Measurements from ENCODE around the gene OR5K3.
"Not testable (repeated sequence)": the region's sequence is repeated elsewhere in the genome, so short reads cannot be mapped to it uniquely, and the experiment has no call there.

OR5K3 gene

DNA sequence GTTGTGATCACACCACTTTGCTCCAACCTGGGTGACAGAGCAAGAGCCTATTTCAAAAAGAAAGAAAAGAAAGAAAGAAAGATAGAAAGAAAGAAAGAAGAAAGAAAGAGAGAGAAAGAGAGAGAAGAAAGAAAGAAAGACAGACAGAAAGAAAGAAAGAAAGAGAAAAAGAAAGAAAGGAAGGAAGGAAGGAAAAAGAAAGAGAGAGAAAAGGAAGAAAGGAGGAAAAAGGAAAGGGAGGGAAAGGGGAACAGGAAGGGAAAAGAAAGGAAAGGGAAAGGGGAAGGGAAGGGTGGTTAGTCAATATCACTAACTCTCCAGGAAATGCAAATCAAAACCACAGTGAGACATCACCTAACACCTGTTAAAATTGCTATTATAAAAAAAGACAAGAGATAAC, 18.6 kb upstream of the OR5K3 start:
- TF ChIP-seq POLR2AphosphoS5 (IDR thresholded peaks at IDR 0.05; ENCODE audit: low read depth, low read length) = no peak
- no peak for TF ChIP-seq TAF1 (IDR thresholded peaks at IDR 0.05; ENCODE audit: borderline replicate concordance, low read depth, low read length)
- no peak for TF ChIP-seq POLR2A (IDR thresholded peaks at IDR 0.05; ENCODE audit: low read depth, low read length)
- no peak for FAIRE-seq
- DNase-seq (ENCODE audit: insufficient read length) = no peak

DNA sequence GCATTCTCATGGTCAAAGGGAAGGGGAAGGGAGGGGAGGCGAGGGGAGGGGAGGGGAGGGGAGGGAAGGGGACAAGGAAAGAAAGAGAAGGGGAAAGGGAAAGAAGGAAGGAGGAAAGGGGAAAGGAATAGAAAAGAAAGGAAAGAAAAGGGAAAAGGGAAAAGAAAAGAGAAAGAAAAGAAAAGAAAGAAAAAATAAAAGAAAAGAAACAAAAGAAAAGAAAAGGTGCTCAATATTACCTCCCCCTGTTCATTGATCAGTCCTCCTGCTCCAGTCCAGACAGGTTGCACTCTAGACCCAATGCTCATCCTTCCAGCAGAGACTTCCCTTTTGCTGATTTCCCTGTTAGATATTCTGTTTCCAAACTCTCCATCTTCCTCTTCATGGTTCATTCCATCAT, 18.0 kb upstream of the OR5K3 start:
- no peak for FAIRE-seq
- DNase-seq (ENCODE audit: insufficient read length) = no peak
- TF ChIP-seq TAF1 (IDR thresholded peaks at IDR 0.05; ENCODE audit: borderline replicate concordance, low read depth, low read length) (no peak), POLR2A (IDR thresholded peaks at IDR 0.05; ENCODE audit: low read depth, low read length) (no peak), POLR2AphosphoS5 (IDR thresholded peaks at IDR 0.05; ENCODE audit: low read depth, low read length) (no peak)

DNA sequence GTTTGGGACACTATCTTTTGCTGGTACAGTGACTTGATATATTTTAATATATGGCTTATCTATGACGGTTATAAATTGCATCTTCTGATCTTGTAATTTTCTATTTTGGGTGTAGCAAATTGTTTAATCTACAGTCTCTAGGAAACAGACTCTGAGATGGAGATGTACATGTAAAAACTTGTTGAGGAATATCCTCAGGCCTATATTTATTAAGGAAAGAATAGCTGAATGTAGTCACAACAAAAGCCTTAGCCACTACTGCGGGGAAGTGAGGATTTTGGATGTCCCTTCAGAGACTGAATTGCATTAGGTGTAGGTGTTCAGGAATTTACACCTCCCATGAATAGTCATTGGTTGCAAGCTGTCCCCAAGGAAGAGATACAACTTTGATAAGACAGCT, 13.8 kb upstream of the OR5K3 start:
- DNase-seq (ENCODE audit: insufficient read length) (no peak), FAIRE-seq (no peak)

DNA sequence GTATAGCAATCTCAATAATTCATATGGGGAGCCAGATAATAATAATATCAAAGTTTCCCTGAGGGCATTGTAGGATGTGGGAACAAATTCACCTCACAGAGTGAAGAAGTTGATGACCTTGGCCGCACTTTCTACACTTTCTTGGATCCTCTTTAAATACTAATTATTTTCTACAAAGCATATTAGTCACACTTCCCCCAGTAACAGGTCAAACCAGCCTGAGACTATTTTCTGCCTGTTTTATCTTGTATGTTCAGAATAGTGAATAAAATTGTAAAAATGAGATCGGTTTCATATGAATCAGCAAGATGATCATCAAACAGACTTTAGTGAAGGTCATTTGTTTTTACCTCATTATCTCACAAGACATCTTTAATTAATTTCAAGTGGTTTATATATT, 2.3 kb upstream of the OR5K3 start:
- no peak for FAIRE-seq
- TF ChIP-seq POLR2AphosphoS5 (IDR thresholded peaks at IDR 0.05; ENCODE audit: low read depth, low read length) = no peak
- TF ChIP-seq POLR2A (IDR thresholded peaks at IDR 0.05; ENCODE audit: low read depth, low read length) = no peak
- no peak for TF ChIP-seq TAF1 (IDR thresholded peaks at IDR 0.05; ENCODE audit: borderline replicate concordance, low read depth, low read length)
- no peak for DNase-seq (ENCODE audit: insufficient read length)

More for the DNA sequence above, 13.8 kb upstream of the OR5K3 start:
- TF ChIP-seq TAF1 (IDR thresholded peaks at IDR 0.05; ENCODE audit: borderline replicate concordance, low read depth, low read length) (no peak), POLR2AphosphoS5 (IDR thresholded peaks at IDR 0.05; ENCODE audit: low read depth, low read length) (no peak), POLR2A (IDR thresholded peaks at IDR 0.05; ENCODE audit: low read depth, low read length) (no peak)

DNA sequence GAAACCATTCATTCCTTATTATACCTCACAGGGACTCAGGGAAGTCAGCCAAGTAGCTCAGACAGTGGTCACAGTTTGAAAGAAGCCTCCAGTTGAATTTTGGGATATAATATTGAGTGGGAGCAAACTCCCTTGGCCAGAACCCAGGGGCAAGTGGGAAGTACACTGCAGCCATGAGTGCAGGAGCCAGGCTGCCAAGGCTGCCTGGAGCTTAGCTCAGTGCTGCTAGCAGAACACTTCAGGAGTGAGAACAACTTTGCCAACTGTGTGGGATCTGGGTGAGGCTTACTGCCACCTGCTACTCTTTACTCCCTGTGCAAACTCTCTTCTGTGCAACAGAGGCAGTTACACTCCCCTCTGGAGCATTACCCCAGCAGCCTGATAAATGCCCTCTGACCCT, 4.6 kb downstream of the OR5K3 start:
- DNase-seq (ENCODE audit: insufficient read length) (no peak), FAIRE-seq (no peak)
- TF ChIP-seq TAF1 (IDR thresholded peaks at IDR 0.05; ENCODE audit: borderline replicate concordance, low read depth, low read length) (no peak), POLR2A (IDR thresholded peaks at IDR 0.05; ENCODE audit: low read depth, low read length) (no peak), POLR2AphosphoS5 (IDR thresholded peaks at IDR 0.05; ENCODE audit: low read depth, low read length) (no peak)

DNA sequence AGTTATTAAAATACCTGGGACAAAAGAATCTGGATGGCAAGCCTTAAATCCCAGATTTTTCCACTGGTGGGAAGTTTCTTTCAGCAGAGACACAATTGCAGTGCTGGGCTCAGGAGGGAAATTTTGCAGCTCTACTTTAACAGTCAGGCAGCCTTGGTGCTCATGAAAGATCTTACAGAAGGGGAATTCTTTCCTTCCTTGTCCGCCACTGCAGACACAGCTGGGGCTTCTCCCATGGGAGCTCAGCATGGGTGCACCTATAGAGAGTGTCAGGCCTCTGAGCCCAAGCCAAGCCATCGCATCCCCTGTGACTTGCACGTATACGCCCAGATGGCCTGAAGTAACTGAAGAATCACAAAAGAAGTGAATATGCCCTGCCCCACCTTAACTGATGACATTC, 6.0 kb downstream of the OR5K3 start:
- FAIRE-seq; DNase-seq (ENCODE audit: insufficient read length): not testable (repeated sequence)

DNA sequence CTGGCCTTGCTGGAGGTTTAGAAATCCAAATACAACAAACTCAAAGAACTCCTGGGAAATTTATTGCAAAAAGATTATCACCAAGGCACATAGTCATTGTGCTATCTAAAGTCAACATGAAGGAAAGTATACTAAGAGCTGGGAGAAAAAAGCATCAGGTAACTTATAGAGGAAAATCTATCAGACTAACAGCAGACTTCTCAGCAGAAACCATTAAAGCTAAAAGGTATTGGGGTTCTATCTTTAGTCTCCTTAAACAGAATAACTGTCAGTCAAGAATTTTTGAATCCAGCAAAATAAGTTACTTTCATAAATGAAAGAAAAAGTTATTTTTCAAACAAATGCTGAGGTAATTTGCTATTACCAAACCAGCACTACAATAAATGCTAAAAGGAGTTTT, 8.0 kb downstream of the OR5K3 start:
- DNase-seq (ENCODE audit: insufficient read length) = no peak
- TF ChIP-seq POLR2A (IDR thresholded peaks at IDR 0.05; ENCODE audit: low read depth, low read length) (no peak), TAF1 (IDR thresholded peaks at IDR 0.05; ENCODE audit: borderline replicate concordance, low read depth, low read length) (no peak), POLR2AphosphoS5 (IDR thresholded peaks at IDR 0.05; ENCODE audit: low read depth, low read length) (no peak)
- FAIRE-seq = no peak

DNA sequence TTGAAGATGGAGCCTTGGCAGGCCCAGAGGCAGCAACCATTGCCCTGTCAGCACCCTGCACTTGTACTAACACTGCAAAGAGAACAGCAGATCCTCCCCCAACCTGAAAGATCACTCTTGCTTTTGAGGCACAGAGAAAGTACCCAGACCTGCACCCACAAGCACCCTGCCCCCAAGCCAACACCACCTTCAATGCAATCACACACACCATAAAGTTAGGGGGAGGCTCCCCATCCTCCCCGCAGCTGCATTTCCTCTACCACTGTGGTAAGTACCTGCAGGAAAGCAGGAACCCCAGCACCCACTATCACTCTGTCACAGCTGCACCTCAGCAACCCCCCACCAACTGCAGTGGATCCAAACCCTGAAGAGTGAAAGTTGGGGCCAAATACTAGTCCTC, 12.0 kb downstream of the OR5K3 start:
- FAIRE-seq (no peak), DNase-seq (ENCODE audit: insufficient read length) (no peak)
- TF ChIP-seq POLR2AphosphoS5 (IDR thresholded peaks at IDR 0.05; ENCODE audit: low read depth, low read length) = no peak
- no peak for TF ChIP-seq POLR2A (IDR thresholded peaks at IDR 0.05; ENCODE audit: low read depth, low read length)
- no peak for TF ChIP-seq TAF1 (IDR thresholded peaks at IDR 0.05; ENCODE audit: borderline replicate concordance, low read depth, low read length)

DNA sequence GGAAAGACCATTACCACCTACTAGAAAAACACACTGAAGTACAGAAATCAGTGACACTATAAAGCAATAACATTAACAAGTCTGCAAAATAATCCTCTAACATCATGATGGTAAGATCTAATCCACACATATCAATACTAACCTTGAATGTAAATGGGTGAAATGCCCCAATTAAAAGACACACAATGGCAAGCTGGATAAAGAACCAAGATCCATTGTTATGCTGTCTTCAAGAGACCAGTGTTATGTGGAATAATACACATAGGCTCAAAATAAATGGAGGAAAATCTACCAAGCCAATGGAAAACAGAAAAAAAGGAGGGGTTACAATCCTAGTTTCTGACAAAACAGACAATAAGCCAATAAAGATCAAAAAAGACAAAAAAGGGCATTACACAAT, 13.5 kb downstream of the OR5K3 start:
- TF ChIP-seq TAF1 (IDR thresholded peaks at IDR 0.05; ENCODE audit: borderline replicate concordance, low read depth, low read length) (no peak), POLR2A (IDR thresholded peaks at IDR 0.05; ENCODE audit: low read depth, low read length) (no peak), POLR2AphosphoS5 (IDR thresholded peaks at IDR 0.05; ENCODE audit: low read depth, low read length) (no peak)
- DNase-seq (ENCODE audit: insufficient read length) (no peak), FAIRE-seq (no peak)

DNA sequence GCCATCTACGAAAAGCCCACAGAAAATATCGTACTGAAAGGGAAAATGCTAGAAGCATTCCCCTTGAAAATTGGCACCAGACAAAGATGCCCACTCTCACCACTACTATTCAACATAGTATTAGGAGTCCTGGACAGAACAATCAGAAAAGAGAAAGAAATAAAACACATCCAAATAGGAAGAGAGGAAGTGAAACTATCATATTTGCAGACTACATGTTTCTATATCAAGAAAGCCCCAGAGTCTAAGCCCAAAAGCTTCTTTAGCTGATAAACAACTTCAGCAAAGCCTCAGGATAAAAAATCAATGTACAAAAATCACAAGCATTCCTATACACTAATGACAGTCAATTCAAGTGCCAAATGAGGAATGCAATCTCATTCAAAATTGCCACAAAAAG, 15.6 kb downstream of the OR5K3 start:
- no peak for DNase-seq (ENCODE audit: insufficient read length)
- no peak for FAIRE-seq
- TF ChIP-seq POLR2A (IDR thresholded peaks at IDR 0.05; ENCODE audit: low read depth, low read length) (no peak), POLR2AphosphoS5 (IDR thresholded peaks at IDR 0.05; ENCODE audit: low read depth, low read length) (no peak), TAF1 (IDR thresholded peaks at IDR 0.05; ENCODE audit: borderline replicate concordance, low read depth, low read length) (no peak)

DNA sequence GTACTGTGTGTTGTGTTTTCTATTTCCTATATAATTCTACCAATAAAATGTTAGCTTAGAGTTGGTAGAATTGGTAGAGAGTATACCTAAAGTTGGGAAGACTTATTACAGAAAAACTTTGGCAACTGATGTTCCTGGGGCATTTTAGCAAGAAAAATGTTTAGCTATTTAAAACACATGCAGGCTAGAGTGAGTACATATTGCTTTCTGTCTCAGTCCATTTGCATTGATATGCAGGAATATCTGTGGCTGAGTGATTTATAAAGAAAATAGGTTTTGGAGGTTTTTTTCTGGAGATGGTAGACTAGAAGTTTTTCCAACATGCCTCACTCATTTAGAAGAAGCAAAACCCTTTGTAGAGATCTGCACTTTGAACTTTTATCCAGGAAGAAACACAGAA, 42.1 kb downstream of the OR5K3 start:
- FAIRE-seq (no peak), DNase-seq (ENCODE audit: insufficient read length) (no peak)
- no peak for TF ChIP-seq POLR2AphosphoS5 (IDR thresholded peaks at IDR 0.05; ENCODE audit: low read depth, low read length)
- no peak for TF ChIP-seq TAF1 (IDR thresholded peaks at IDR 0.05; ENCODE audit: borderline replicate concordance, low read depth, low read length)
- TF ChIP-seq POLR2A (IDR thresholded peaks at IDR 0.05; ENCODE audit: low read depth, low read length) = no peak

DNA sequence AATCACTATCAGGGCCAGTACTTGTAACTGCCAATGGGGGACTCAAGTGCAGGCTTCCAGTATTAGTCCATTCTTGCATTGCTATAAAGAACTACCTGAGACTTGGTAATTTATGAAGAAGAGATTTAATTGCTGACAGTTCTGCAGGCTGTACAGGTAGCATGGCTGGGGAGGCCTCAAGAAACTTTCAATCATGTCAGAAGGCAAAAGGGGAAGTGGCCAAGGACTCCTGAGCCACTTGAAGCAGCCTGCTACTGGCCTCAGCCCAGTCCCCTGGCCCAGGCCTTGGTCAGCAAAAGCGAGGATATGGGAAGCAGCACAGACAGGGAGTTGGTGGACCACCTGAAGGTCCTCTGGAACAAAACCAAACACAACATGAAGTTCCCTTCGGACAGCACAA, 43.3 kb downstream of the OR5K3 start:
- TF ChIP-seq TAF1 (IDR thresholded peaks at IDR 0.05; ENCODE audit: borderline replicate concordance, low read depth, low read length) = no peak
- TF ChIP-seq POLR2A (IDR thresholded peaks at IDR 0.05; ENCODE audit: low read depth, low read length) = no peak
- no peak for TF ChIP-seq POLR2AphosphoS5 (IDR thresholded peaks at IDR 0.05; ENCODE audit: low read depth, low read length)
- DNase-seq (ENCODE audit: insufficient read length) = no peak
- FAIRE-seq = no peak

DNA sequence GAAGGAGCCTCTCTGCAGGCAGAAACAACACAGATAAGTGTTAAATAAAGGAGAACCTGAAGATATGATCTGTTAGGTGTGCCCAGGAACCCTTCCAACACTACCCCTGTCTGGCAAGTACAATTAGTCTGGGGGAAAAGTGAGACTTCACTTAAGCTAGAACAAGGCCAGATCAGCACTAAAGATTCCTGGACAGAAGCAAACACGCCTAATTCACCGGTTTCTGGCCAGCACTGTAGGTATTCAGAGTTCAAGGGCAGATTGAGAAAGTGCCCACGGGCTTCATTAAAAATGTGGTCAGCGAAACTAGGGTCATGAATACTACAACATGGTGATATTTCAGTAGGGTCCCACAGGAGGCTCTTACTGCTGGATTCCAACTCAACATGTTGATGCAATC, 43.9 kb downstream of the OR5K3 start:
- DNase-seq (ENCODE audit: insufficient read length) (no peak), FAIRE-seq (no peak)
- TF ChIP-seq POLR2A (IDR thresholded peaks at IDR 0.05; ENCODE audit: low read depth, low read length) (no peak), TAF1 (IDR thresholded peaks at IDR 0.05; ENCODE audit: borderline replicate concordance, low read depth, low read length) (no peak), POLR2AphosphoS5 (IDR thresholded peaks at IDR 0.05; ENCODE audit: low read depth, low read length) (no peak)

Measured in GM12892 (cell line).